IMR-90 (cell line): ENCODE measurements around the gene CRYBA4. TPM values are rescaled to one million over a fixed set of nuclear protein-coding genes. Genes with fewer than 3 reads are reported as not detected.
A peak's percentile ranks its signal among the peaks of the same experiment; 100 is the strongest.

Experiments
- ATAC-seq: fragments of 200-7000 bp; cut with Tn5 transposase; 2 replicates; pipeline ENCODE4 v1.9.1; 2020; ENCODE audit warnings: low read depth, mild to moderate bottlenecking, moderate library complexity
- BruUV-seq: library from RNA; stranded (reverse); fragments of 400-500 nt; replicated peaks from 2 replicates; lab custom pipeline; 2021; lab: Mats Ljungman, UMichigan
- CTCF ChIA-PET: fragments of 300-600 bp; formaldehyde crosslinking; extraction: SDS; loops from one replicate; lab custom pipeline; 2021; ENCODE audit warnings: antibody characterized with exemption; lab: Yijun Ruan, JAX
- POLR2A ChIA-PET: fragments of 300-600 bp; sonication (Branson Sonifier 250); formaldehyde crosslinking; loops from one replicate; lab custom pipeline; 2022; ENCODE audit warnings: antibody characterized with exemption; ENCODE audit not compliant: unreplicated experiment; lab: Charles Lee
- DNase-seq: peaks from one replicate; pipeline ENCODE4 v3.0.0; 2013
- H2AFZ ChIP-seq: replicated peaks from 2 replicates; pipeline ENCODE3; 2013; ENCODE audit warnings: low read length, mild to moderate bottlenecking; ENCODE audit not compliant: poor library complexity
- H2AK5ac ChIP-seq: 2 replicates; pipeline ENCODE4 v1.6.1; 2013; ENCODE audit warnings: low read depth, low read length, inconsistent platforms
- H2AK9ac ChIP-seq: replicated peaks from 2 replicates; pipeline ENCODE3; 2013; ENCODE audit warnings: mild to moderate bottlenecking, low read depth, low read length, moderate library complexity; ENCODE audit not compliant: poor library complexity
- H2BK120ac ChIP-seq: 2 replicates; pipeline ENCODE4 v1.6.1; 2013; ENCODE audit warnings: low read depth, low read length, inconsistent platforms
- H2BK15ac ChIP-seq: 3 replicates; pipeline ENCODE4 v1.6.1; 2013; ENCODE audit warnings: low read depth, low read length, inconsistent platforms
- H2BK20ac ChIP-seq: 2 replicates; pipeline ENCODE4 v1.6.1; 2013; ENCODE audit warnings: low read depth, mild to moderate bottlenecking, inconsistent platforms, low read length, moderate library complexity
- H2BK5ac ChIP-seq: 2 replicates; pipeline ENCODE4 v1.6.1; 2013; ENCODE audit warnings: mild to moderate bottlenecking, low read depth, low read length, inconsistent platforms; ENCODE audit not compliant: poor library complexity, severe bottlenecking
- H3K14ac ChIP-seq: replicated peaks from 2 replicates; pipeline ENCODE4 v1.6.1; 2013; ENCODE audit warnings: low read depth, low read length, inconsistent platforms
- H3K18ac ChIP-seq: 2 replicates; pipeline ENCODE4 v1.6.1; 2013; ENCODE audit warnings: low read depth, low read length, control low read depth
- H3K23ac ChIP-seq: 2 replicates; pipeline ENCODE4 v1.6.1; 2013; ENCODE audit warnings: low read depth, low read length, inconsistent platforms
- H3K27ac ChIP-seq: 2 replicates; pipeline ENCODE4 v1.5.1; 2013; ENCODE audit warnings: mild to moderate bottlenecking, control low read depth, low read length; ENCODE audit not compliant: insufficient read depth
- H3K27me3 ChIP-seq: 2 replicates; pipeline ENCODE4 v1.6.1; 2013; ENCODE audit warnings: low read length; ENCODE audit not compliant: control insufficient read depth, insufficient read depth
- H3K36me3 ChIP-seq: 2 replicates; pipeline ENCODE4 v1.6.1; 2013; ENCODE audit warnings: low read length, mixed read lengths; ENCODE audit not compliant: control insufficient read depth, insufficient read depth
- H3K4ac ChIP-seq: 2 replicates; pipeline ENCODE4 v1.6.1; 2013; ENCODE audit warnings: low read depth, low read length, inconsistent platforms
- H3K4me1 ChIP-seq: 2 replicates; pipeline ENCODE4 v1.6.1; 2013; ENCODE audit warnings: low read length, mixed read lengths; ENCODE audit not compliant: control insufficient read depth, insufficient read depth
- H3K4me2 ChIP-seq: 2 replicates; pipeline ENCODE4 v1.6.1; 2013; ENCODE audit warnings: low read depth, mild to moderate bottlenecking, control low read depth, low read length, moderate library complexity
- H3K4me3 ChIP-seq: 2 replicates; pipeline ENCODE4 v1.5.1; 2013; ENCODE audit warnings: low read depth, mild to moderate bottlenecking, control low read depth, low read length, moderate library complexity; ENCODE audit not compliant: insufficient read depth
- H3K56ac ChIP-seq: 2 replicates; pipeline ENCODE4 v1.6.1; 2013; ENCODE audit warnings: low read length, inconsistent platforms; ENCODE audit not compliant: insufficient read depth; ENCODE audit errors: extremely low read depth
- H3K79me1 ChIP-seq, 2 experiments: 2 replicates each; pipeline ENCODE4 v1.6.1; 2013; ENCODE audit warnings: low read length in 2 of 2, inconsistent platforms in 1 of 2, low read depth in 1 of 2
- H3K9ac ChIP-seq: 2 replicates; pipeline ENCODE4 v1.6.1; 2013; ENCODE audit warnings: low read depth, low read length, control low read depth
- H3K9me1 ChIP-seq: 2 replicates; pipeline ENCODE4 v1.6.1; 2013; ENCODE audit warnings: low read length, inconsistent platforms; ENCODE audit not compliant: insufficient read depth
- H3K9me3 ChIP-seq: 2 replicates; pipeline ENCODE4 v1.6.1; 2013; ENCODE audit warnings: low read length; ENCODE audit not compliant: control insufficient read depth, insufficient read depth
- H4K20me1 ChIP-seq: 2 replicates; pipeline ENCODE4 v1.6.1; 2013; ENCODE audit warnings: low read length, inconsistent platforms; ENCODE audit not compliant: insufficient read depth
- H4K5ac ChIP-seq: 2 replicates; pipeline ENCODE4 v1.6.1; 2013; ENCODE audit warnings: mild to moderate bottlenecking, low read depth, low read length, control low read depth
- H4K8ac ChIP-seq, 2 experiments: 2 replicates each; pipeline ENCODE4 v1.6.1; 2013; ENCODE audit warnings: low read depth in 2 of 2, low read length in 2 of 2, control low read depth in 1 of 2, inconsistent platforms in 1 of 2
- H4K91ac ChIP-seq: 2 replicates; pipeline ENCODE4 v1.6.1; 2013; ENCODE audit warnings: low read depth, low read length, inconsistent platforms; ENCODE audit not compliant: insufficient read depth
- POLR2A ChIP-seq: IDR thresholded peaks from 2 replicates; pipeline ENCODE4 v1.6.1; 2012; ENCODE audit warnings: mild to moderate bottlenecking, low read depth, low read length
- RCOR1 ChIP-seq: IDR thresholded peaks from 2 replicates; pipeline ENCODE4 v1.6.1; 2012; ENCODE audit warnings: mild to moderate bottlenecking, low read length, improper control_type of control experiment; ENCODE audit not compliant: insufficient replicate concordance
- WGBS, 2 experiments: methylation state at CpG; one replicate each; pipeline versions ENCODE4 v1.1.5 to v1.1.7; 2013; ENCODE audit warnings: missing lambda C conversion rate in 2 of 2; ENCODE audit not compliant: insufficient read length in 1 of 2; ENCODE audit errors: extremely low coverage in 2 of 2; 5-methylcytosine and 5-hydroxymethylcytosine counted together
- dilution Hi-C: fragments of 300-500 bp; cut with HindIII; formaldehyde crosslinking; loops from one replicate; pipeline ENCODE4 v1.14.3; 2018; ENCODE audit warnings: low sequenced_read_pairs; ENCODE audit not compliant: unreplicated experiment
- in situ Hi-C: fragments of 300-500 bp; cut with MboI; formaldehyde crosslinking; loops from 3 replicates; pipeline ENCODE4 v1.14.3; 2019; ENCODE audit warnings: low sequenced_read_pairs, inconsistent platforms, mixed read lengths
- intact Hi-C: fragments of 100-400 bp; cut with micrococcal nuclease; formaldehyde crosslinking; loops from 2 replicates; pipeline ENCODE4 v1.10.0; 2022
- polyA plus RNA-seq, 3 experiments: library from polyadenylated mRNA; depleted of rRNA; stranded (reverse); fragments of >200 nt; gene quantifications; 2 replicates each; pipeline ENCODE4 v1.2.3, GENCODE V29; 2012; ENCODE audit warnings: low replicate concordance in 1 of 3
- total RNA-seq: library from RNA; depleted of rRNA; stranded (reverse); fragments of >200 nt; gene quantifications from 2 replicates; pipeline ENCODE4 v1.2.3, GENCODE V29; 2012

The CRYBA4 gene
- total and polyA plus RNA-seq, 2 of the 4 experiments (the other 2 are of a cell fraction): not detected

- intact Hi-C loops (no loop called here), dilution Hi-C loops (no loop called here), in situ Hi-C loops (no loop called here)
- Histone ChIP-seq H3K4me1 (peaks cover 8% of the 10 kb centered on the region), H3K18ac (peak overlapping the region; percentile 85), H4K8ac (peak overlapping the region; percentile 92 to 98), H2BK5ac (peak overlapping the region; percentile 83), H2AFZ (no peak overlapping the region), H3K23ac (peak overlapping the region; percentile 95), H4K91ac (peak overlapping the region; percentile 93), H2BK120ac (peak overlapping the region; percentile 99), H3K9me1 (peaks cover 14% of the 10 kb centered on the region), H3K14ac (peak overlapping the region; percentile 93), H2BK20ac (peak overlapping the region; percentile 99), H3K9ac (no peak overlapping the region), H3K27me3 (peaks cover 8% of the 10 kb centered on the region), H4K5ac (peak overlapping the region; percentile 76), H4K20me1 (no peaks in the 10 kb centered on the region), H3K4me3 (no peak overlapping the region), H3K79me1 (peaks cover 0 to 5% of the 10 kb centered on the region in 2 experiments; a peak in 1 of 4 replicates), H3K27ac (peak overlapping the region; percentile 75), H3K4ac (peak overlapping the region; percentile 98), H3K36me3 (no peaks in the 10 kb centered on the region), H3K56ac (no peak overlapping the region), H2AK9ac (peak overlapping the region; percentile 88), H2AK5ac (peak overlapping the region; percentile 99), H2BK15ac (peak overlapping the region; percentile 100; the same call in 2 of the 3 replicates), H3K9me3 (no peaks in the 10 kb centered on the region), H3K4me2 (no peak overlapping the region)
- peak; percentile 22 for DNase-seq
- POLR2A ChIA-PET: no interaction called here
- TF ChIP-seq RCOR1 (peak; percentile 75), POLR2A (no peak)
- no TSS peak for BruUV-seq
- no peak for ATAC-seq
- CTCF ChIA-PET: interaction anchor here (0.7 kb wide), 1 partner anchor 108 kb away, joined by 3 read pairs; no protein-coding TSS in a partner anchor
- WGBS, 2 experiments: no CpG with 5 or more reads among the region's 2 CpGs
These were observed 10.8 kb upstream of the CRYBA4 start for GRCh38 chr22:26610996-26611395.
